ENCODE data around the gene ERBB2. TPM values are rescaled to one million over a fixed set of nuclear protein-coding genes. Genes with fewer than 3 reads are reported as not detected.
A peak's percentile ranks its signal among the peaks of the same experiment; 100 is the strongest.

Gene ERBB2
- total and polyA plus RNA-seq, 2 of the 13 experiments (the other 11 are each of a cell fraction or from before 2014, with no cell fraction given), result 57.7 to 64.1 TPM

GRCh38 chr17:39704821-39705551, 5.1 kb downstream of the ERBB2 start (continued):
- TF ChIP-seq CTCF (CRISPR knock-in tag; IDR thresholded peaks at IDR 0.05), result peak; percentile 27
- TF ChIP-seq PAF1 (CRISPR knock-in tag; IDR thresholded peaks at IDR 0.05), result no peak

GRCh38 chr17:39705786-39706348, 6.0 kb downstream of the ERBB2 start:
- BruUV-seq (replicated peaks), result no TSS peak
- in situ Hi-C loops (cut with HindIII; ENCODE audit: extremely low pct_ligation_motif_present, low pct_unique_long_range_greater_than_20kb) (no loop called here), intact Hi-C loops (cut with micrococcal nuclease; ENCODE audit: unreplicated experiment) (no loop called here)
- ATAC-seq (no peak), FAIRE-seq (no peak), DNase-seq (ENCODE audit: low spot score) (no peak)
- H3K4me1 ChIP-seq (ENCODE audit: insufficient read depth, low read length), result peaks cover 51% of the 10 kb centered on the region
- CTCF ChIA-PET (ENCODE audit: low intra/inter-chr PET ratio, low total read pairs), result no interaction called here
- peaks cover 14% of the 10 kb centered on the region; the same call in 1 of the 2 replicates for H4K20me1 ChIP-seq (ENCODE audit: insufficient read depth, low read length)
- H3K36me3 ChIP-seq (replicated peaks in 1 of 2; ENCODE audit: control insufficient read depth in 1 of 2, insufficient read depth in 2 of 2, low read length in 2 of 2), result peaks cover 38 to 47% of the 10 kb centered on the region in 2 experiments
- H3K9ac ChIP-seq (ENCODE audit: insufficient read depth, low read depth, low read length), result no peak overlapping the region
- POLR2A ChIA-PET, result interaction anchor here (0.7 to 3.0 kb wide), 2 partner anchors 31 to 34 kb away, joined by 3 to 8 read pairs; partner anchors contain the start of gene GRB7
- no peak overlapping the region for H3K27ac ChIP-seq (ENCODE audit: extremely low read length, insufficient read depth, low read length)
- no peak overlapping the region for H3K4me3 ChIP-seq (replicated peaks in 1 of 3; ENCODE audit: insufficient read depth in 1 of 3, low read depth in 2 of 3, low read length in 3 of 3)
- no peak overlapping the region for H2AFZ ChIP-seq (ENCODE audit: low read length)
- no peak for TF ChIP-seq ARNT (IDR thresholded peaks at IDR 0.05)
- TF ChIP-seq CTCF (CRISPR knock-in tag; IDR thresholded peaks at IDR 0.05), result no peak
- peak; percentile 8 for TF ChIP-seq AGO2 (optimal IDR thresholded peaks at IDR 0.05; ENCODE audit: low read depth, low read length)
- no peak for TF ChIP-seq ZNF660 (CRISPR knock-in tag; IDR thresholded peaks at IDR 0.05; ENCODE audit: borderline replicate concordance, low read depth)
- no peak for TF ChIP-seq PREB (CRISPR knock-in tag; IDR thresholded peaks at IDR 0.05)
- TF ChIP-seq ATF1 (CRISPR knock-in tag; IDR thresholded peaks at IDR 0.05), result no peak
- TF ChIP-seq ZFP62 (CRISPR knock-in tag; IDR thresholded peaks at IDR 0.05), result no peak
- H3K9me3 ChIP-seq (ENCODE audit: low read length), result no peaks in the 10 kb centered on the region
- 91% methylated on average over 9 of the region's 12 CpGs for whole genome bisulfite sequencing (ENCODE audit: low lambda C conversion rate)
- H3K27me3 ChIP-seq (ENCODE audit: control insufficient read depth in 1 of 2, insufficient read depth in 2 of 2, low read length in 2 of 2), result no peaks in the 10 kb centered on the region
- no peak overlapping the region for H3K4me2 ChIP-seq (ENCODE audit: low read depth, low read length)
- H3K79me2 ChIP-seq (ENCODE audit: insufficient read depth, low read length), result peaks cover 44% of the 10 kb centered on the region
